WTC11 (cell line): ENCODE results near the gene AKT3.

Experiments used
- CREB1 ChIP-seq: sonication (generic); formaldehyde crosslinking; IDR thresholded peaks from 2 replicates; pipeline ENCODE4 v1.8.0; 2023; ENCODE audit warnings: mild to moderate bottlenecking, missing genetic modification reagents
- ETV6 ChIP-seq: sonication (generic); formaldehyde crosslinking; IDR thresholded peaks from 2 replicates; pipeline ENCODE4 v1.8.1; 2022; ENCODE audit warnings: mild to moderate bottlenecking, missing genetic modification reagents
- RELA ChIP-seq: sonication (generic); formaldehyde crosslinking; IDR thresholded peaks from 2 replicates; pipeline ENCODE4 v1.8.1; 2022; ENCODE audit warnings: missing genetic modification reagents, mild to moderate bottlenecking, borderline replicate concordance
- TCF7 ChIP-seq: sonication (generic); formaldehyde crosslinking; IDR thresholded peaks from 2 replicates; pipeline ENCODE4 v1.8.0; 2022; ENCODE audit warnings: mild to moderate bottlenecking, low read depth, missing genetic modification reagents, moderate library complexity
- ZBTB21 ChIP-seq: sonication (generic); formaldehyde crosslinking; IDR thresholded peaks from 2 replicates; pipeline ENCODE4 v1.8.1; 2023; ENCODE audit warnings: mild to moderate bottlenecking, missing genetic modification reagents, borderline replicate concordance
- ZNF121 ChIP-seq: sonication (generic); formaldehyde crosslinking; IDR thresholded peaks from 2 replicates; pipeline ENCODE4 v1.8.0; 2023; ENCODE audit warnings: missing genetic modification reagents
- TF ChIP-seq, protein P1 (sequence below): sonication (generic); formaldehyde crosslinking; IDR thresholded peaks from 2 replicates; pipeline ENCODE4 v1.8.0; 2022; ENCODE audit warnings: missing genetic modification reagents
- TF ChIP-seq, protein P2 (sequence below): sonication (generic); formaldehyde crosslinking; IDR thresholded peaks from 2 replicates; pipeline ENCODE4 v1.8.1; 2022; ENCODE audit warnings: low read depth, missing genetic modification reagents, borderline replicate concordance
- TF ChIP-seq, protein P3 (sequence below): fragments of 200-600 bp; IDR thresholded peaks from 2 replicates; pipeline ENCODE4 v1.8.0; 2022; ENCODE audit warnings: antibody characterized with exemption
- TF ChIP-seq, protein P4 (sequence below): sonication (generic); formaldehyde crosslinking; IDR thresholded peaks from 2 replicates; pipeline ENCODE4 v1.8.1; 2023; ENCODE audit warnings: mild to moderate bottlenecking, missing genetic modification reagents
- TF ChIP-seq, protein P5 (sequence below): sonication (generic); formaldehyde crosslinking; IDR thresholded peaks from 2 replicates; pipeline ENCODE4 v1.8.0; 2022; ENCODE audit warnings: mild to moderate bottlenecking, missing genetic modification reagents
- TF ChIP-seq, protein P6 (sequence below): sonication (generic); formaldehyde crosslinking; IDR thresholded peaks from 2 replicates; pipeline ENCODE4 v1.8.0; 2023; ENCODE audit warnings: missing genetic modification reagents, mild to moderate bottlenecking, borderline replicate concordance

DNA sequence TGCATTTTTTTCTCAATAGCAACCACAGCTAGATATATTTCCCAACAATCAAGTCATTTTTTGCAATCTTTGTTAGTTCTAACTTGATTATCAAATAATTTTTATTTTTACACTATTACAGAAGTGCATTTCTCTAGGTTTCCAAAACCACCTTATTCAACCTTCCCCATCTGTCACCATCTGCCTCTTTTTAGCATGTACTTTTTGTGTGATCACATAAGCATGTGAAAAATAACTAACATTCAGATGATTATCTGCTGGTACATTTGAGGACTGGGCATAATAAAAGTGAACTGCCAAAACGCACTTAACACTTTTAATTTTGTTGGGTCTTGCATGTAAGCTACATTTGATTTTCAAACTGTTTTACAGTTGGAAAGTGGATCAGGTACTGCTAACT is 291.5 kb downstream of the AKT3 start:
- TF ChIP-seq, protein P1, sequence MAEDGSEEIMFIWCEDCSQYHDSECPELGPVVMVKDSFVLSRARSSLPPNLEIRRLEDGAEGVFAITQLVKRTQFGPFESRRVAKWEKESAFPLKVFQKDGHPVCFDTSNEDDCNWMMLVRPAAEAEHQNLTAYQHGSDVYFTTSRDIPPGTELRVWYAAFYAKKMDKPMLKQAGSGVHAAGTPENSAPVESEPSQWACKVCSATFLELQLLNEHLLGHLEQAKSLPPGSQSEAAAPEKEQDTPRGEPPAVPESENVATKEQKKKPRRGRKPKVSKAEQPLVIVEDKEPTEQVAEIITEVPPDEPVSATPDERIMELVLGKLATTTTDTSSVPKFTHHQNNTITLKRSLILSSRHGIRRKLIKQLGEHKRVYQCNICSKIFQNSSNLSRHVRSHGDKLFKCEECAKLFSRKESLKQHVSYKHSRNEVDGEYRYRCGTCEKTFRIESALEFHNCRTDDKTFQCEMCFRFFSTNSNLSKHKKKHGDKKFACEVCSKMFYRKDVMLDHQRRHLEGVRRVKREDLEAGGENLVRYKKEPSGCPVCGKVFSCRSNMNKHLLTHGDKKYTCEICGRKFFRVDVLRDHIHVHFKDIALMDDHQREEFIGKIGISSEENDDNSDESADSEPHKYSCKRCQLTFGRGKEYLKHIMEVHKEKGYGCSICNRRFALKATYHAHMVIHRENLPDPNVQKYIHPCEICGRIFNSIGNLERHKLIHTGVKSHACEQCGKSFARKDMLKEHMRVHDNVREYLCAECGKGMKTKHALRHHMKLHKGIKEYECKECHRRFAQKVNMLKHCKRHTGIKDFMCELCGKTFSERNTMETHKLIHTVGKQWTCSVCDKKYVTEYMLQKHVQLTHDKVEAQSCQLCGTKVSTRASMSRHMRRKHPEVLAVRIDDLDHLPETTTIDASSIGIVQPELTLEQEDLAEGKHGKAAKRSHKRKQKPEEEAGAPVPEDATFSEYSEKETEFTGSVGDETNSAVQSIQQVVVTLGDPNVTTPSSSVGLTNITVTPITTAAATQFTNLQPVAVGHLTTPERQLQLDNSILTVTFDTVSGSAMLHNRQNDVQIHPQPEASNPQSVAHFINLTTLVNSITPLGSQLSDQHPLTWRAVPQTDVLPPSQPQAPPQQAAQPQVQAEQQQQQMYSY: no peak
- TF ChIP-seq, protein P2, sequence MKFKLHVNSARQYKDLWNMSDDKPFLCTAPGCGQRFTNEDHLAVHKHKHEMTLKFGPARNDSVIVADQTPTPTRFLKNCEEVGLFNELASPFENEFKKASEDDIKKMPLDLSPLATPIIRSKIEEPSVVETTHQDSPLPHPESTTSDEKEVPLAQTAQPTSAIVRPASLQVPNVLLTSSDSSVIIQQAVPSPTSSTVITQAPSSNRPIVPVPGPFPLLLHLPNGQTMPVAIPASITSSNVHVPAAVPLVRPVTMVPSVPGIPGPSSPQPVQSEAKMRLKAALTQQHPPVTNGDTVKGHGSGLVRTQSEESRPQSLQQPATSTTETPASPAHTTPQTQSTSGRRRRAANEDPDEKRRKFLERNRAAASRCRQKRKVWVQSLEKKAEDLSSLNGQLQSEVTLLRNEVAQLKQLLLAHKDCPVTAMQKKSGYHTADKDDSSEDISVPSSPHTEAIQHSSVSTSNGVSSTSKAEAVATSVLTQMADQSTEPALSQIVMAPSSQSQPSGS (CRISPR knock-in tag): no peak
- TF ChIP-seq, protein P3, sequence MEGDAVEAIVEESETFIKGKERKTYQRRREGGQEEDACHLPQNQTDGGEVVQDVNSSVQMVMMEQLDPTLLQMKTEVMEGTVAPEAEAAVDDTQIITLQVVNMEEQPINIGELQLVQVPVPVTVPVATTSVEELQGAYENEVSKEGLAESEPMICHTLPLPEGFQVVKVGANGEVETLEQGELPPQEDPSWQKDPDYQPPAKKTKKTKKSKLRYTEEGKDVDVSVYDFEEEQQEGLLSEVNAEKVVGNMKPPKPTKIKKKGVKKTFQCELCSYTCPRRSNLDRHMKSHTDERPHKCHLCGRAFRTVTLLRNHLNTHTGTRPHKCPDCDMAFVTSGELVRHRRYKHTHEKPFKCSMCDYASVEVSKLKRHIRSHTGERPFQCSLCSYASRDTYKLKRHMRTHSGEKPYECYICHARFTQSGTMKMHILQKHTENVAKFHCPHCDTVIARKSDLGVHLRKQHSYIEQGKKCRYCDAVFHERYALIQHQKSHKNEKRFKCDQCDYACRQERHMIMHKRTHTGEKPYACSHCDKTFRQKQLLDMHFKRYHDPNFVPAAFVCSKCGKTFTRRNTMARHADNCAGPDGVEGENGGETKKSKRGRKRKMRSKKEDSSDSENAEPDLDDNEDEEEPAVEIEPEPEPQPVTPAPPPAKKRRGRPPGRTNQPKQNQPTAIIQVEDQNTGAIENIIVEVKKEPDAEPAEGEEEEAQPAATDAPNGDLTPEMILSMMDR: no peak
- TF ChIP-seq, protein P4, sequence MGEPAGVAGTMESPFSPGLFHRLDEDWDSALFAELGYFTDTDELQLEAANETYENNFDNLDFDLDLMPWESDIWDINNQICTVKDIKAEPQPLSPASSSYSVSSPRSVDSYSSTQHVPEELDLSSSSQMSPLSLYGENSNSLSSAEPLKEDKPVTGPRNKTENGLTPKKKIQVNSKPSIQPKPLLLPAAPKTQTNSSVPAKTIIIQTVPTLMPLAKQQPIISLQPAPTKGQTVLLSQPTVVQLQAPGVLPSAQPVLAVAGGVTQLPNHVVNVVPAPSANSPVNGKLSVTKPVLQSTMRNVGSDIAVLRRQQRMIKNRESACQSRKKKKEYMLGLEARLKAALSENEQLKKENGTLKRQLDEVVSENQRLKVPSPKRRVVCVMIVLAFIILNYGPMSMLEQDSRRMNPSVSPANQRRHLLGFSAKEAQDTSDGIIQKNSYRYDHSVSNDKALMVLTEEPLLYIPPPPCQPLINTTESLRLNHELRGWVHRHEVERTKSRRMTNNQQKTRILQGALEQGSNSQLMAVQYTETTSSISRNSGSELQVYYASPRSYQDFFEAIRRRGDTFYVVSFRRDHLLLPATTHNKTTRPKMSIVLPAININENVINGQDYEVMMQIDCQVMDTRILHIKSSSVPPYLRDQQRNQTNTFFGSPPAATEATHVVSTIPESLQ: no peak
- TF ChIP-seq TCF7 (CRISPR knock-in tag) (no peak), ZNF121 (no peak), RELA (CRISPR knock-in tag) (no peak), ZBTB21 (CRISPR knock-in tag) (no peak), ETV6 (CRISPR knock-in tag) (no peak), CREB1 (CRISPR knock-in tag) (no peak)
- TF ChIP-seq, protein P5, sequence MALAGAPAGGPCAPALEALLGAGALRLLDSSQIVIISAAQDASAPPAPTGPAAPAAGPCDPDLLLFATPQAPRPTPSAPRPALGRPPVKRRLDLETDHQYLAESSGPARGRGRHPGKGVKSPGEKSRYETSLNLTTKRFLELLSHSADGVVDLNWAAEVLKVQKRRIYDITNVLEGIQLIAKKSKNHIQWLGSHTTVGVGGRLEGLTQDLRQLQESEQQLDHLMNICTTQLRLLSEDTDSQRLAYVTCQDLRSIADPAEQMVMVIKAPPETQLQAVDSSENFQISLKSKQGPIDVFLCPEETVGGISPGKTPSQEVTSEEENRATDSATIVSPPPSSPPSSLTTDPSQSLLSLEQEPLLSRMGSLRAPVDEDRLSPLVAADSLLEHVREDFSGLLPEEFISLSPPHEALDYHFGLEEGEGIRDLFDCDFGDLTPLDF (CRISPR knock-in tag): no peak
- TF ChIP-seq, protein P6, sequence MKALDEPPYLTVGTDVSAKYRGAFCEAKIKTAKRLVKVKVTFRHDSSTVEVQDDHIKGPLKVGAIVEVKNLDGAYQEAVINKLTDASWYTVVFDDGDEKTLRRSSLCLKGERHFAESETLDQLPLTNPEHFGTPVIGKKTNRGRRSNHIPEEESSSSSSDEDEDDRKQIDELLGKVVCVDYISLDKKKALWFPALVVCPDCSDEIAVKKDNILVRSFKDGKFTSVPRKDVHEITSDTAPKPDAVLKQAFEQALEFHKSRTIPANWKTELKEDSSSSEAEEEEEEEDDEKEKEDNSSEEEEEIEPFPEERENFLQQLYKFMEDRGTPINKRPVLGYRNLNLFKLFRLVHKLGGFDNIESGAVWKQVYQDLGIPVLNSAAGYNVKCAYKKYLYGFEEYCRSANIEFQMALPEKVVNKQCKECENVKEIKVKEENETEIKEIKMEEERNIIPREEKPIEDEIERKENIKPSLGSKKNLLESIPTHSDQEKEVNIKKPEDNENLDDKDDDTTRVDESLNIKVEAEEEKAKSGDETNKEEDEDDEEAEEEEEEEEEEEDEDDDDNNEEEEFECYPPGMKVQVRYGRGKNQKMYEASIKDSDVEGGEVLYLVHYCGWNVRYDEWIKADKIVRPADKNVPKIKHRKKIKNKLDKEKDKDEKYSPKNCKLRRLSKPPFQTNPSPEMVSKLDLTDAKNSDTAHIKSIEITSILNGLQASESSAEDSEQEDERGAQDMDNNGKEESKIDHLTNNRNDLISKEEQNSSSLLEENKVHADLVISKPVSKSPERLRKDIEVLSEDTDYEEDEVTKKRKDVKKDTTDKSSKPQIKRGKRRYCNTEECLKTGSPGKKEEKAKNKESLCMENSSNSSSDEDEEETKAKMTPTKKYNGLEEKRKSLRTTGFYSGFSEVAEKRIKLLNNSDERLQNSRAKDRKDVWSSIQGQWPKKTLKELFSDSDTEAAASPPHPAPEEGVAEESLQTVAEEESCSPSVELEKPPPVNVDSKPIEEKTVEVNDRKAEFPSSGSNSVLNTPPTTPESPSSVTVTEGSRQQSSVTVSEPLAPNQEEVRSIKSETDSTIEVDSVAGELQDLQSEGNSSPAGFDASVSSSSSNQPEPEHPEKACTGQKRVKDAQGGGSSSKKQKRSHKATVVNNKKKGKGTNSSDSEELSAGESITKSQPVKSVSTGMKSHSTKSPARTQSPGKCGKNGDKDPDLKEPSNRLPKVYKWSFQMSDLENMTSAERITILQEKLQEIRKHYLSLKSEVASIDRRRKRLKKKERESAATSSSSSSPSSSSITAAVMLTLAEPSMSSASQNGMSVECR: no peak
